ENCODE data around the gene CAPN13.

Gene CAPN13, protein sequence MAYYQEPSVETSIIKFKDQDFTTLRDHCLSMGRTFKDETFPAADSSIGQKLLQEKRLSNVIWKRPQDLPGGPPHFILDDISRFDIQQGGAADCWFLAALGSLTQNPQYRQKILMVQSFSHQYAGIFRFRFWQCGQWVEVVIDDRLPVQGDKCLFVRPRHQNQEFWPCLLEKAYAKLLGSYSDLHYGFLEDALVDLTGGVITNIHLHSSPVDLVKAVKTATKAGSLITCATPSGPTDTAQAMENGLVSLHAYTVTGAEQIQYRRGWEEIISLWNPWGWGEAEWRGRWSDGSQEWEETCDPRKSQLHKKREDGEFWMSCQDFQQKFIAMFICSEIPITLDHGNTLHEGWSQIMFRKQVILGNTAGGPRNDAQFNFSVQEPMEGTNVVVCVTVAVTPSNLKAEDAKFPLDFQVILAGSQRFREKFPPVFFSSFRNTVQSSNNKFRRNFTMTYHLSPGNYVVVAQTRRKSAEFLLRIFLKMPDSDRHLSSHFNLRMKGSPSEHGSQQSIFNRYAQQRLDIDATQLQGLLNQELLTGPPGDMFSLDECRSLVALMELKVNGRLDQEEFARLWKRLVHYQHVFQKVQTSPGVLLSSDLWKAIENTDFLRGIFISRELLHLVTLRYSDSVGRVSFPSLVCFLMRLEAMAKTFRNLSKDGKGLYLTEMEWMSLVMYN

DNA sequence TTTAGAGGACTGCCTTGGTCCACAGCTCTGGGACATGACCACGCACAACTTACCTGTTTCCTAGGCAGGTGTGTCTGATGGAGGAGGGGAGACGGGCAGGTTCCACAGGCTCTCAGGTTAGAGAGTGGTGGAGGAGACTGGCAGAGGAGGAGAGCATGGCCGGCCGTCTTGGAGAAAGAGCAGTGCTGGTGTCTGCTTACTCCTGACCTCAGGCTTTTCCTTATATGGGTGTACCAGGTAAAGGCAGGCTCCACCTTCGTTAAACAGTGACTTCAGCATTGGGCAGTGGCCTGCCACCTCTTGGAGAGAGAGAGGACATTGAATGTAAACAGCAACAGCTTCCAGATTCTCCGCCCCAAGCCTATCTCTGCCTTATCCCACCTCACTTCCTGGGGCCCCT lies at the start of gene CAPN13:
Gene CAPN13 (minus strand): TSS at position 198 of the 400 bp plus-strand sequence. CDS start 20,121 bp downstream, outside the sequence.
- H3K4me3 ChIP-seq (ENCODE audit: low read length) = no peak within 1 kb of the TSS
- H3K36me3 ChIP-seq (ENCODE audit: control insufficient read depth, insufficient read depth, low read length) = no peaks in the 10 kb centered on the region
- H3K9me3 ChIP-seq (ENCODE audit: control insufficient read depth, insufficient read depth, low read length) = no peaks in the 10 kb centered on the region
- DNase-seq (ENCODE audit: low read depth, low spot score) = peak; percentile 16
- H3K27me3 ChIP-seq (ENCODE audit: control insufficient read depth, insufficient read depth, low read length) = no peaks in the 10 kb centered on the region
- H3K27ac ChIP-seq (ENCODE audit: low read length) = no peak within 1 kb of the TSS
- no CpG with 5 or more reads among the region's 6 CpGs for WGBS (ENCODE audit: insufficient coverage, insufficient read length)
- H3K4me1 ChIP-seq (ENCODE audit: control insufficient read depth, insufficient read depth, low read length) = no peaks in the 10 kb centered on the region; the same call in 1 of the 2 replicates

- Histone ChIP-seq H3K9me3 (ENCODE audit: control insufficient read depth, insufficient read depth, low read length) (no peaks in the 10 kb centered on the region), H3K27me3 (ENCODE audit: control insufficient read depth, insufficient read depth, low read length) (no peaks in the 10 kb centered on the region), H3K4me1 (ENCODE audit: control insufficient read depth, insufficient read depth, low read length) (no peaks in the 10 kb centered on the region), H3K36me3 (ENCODE audit: control insufficient read depth, insufficient read depth, low read length) (no peaks in the 10 kb centered on the region), H3K27ac (ENCODE audit: low read length) (no peak overlapping the region), H3K4me3 (ENCODE audit: low read length) (no peak overlapping the region)
- no peak for DNase-seq (ENCODE audit: low read depth, low spot score)
These were observed 40.6 kb upstream of the CAPN13 start for GRCh38 chr2:30847841-30848240.

DNA sequence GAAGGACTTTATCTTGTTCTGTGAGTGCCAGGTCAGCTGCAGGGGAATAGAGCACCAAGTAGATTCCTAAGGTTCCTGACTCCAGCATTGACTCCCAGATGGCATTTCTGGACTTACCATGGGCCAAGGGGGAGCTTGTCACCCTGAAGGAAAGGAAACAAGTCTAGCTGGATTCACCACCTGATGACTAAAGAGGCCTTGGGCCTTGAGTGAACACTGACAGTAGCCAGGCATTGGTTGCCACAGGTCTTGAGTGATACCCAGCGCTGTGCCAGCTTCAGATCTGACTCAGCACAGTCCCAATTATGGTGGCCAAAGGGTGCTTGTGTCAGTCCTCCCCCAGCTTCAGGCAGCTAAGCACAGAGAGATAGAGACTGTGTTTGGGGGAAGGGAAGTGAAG lies 40.1 kb upstream of the CAPN13 start:
- DNase-seq (ENCODE audit: low read depth, low spot score) = no peak
- H3K36me3 ChIP-seq (ENCODE audit: control insufficient read depth, insufficient read depth, low read length) = no peaks in the 10 kb centered on the region
- H3K9me3 ChIP-seq (ENCODE audit: control insufficient read depth, insufficient read depth, low read length) = no peaks in the 10 kb centered on the region
- no peaks in the 10 kb centered on the region for H3K4me1 ChIP-seq (ENCODE audit: control insufficient read depth, insufficient read depth, low read length)
- WGBS (ENCODE audit: insufficient coverage, insufficient read length) = no CpG with 5 or more reads among the region's 1 CpG
- H3K27me3 ChIP-seq (ENCODE audit: control insufficient read depth, insufficient read depth, low read length) = no peaks in the 10 kb centered on the region
- H3K4me3 ChIP-seq (ENCODE audit: low read length) = no peak overlapping the region
- H3K27ac ChIP-seq (ENCODE audit: low read length) = no peak overlapping the region

- Histone ChIP-seq H3K36me3 (ENCODE audit: control insufficient read depth, insufficient read depth, low read length) (no peaks in the 10 kb centered on the region), H3K9me3 (ENCODE audit: control insufficient read depth, insufficient read depth, low read length) (no peaks in the 10 kb centered on the region; the same call in 1 of the 2 replicates), H3K4me1 (ENCODE audit: control insufficient read depth, insufficient read depth, low read length) (no peaks in the 10 kb centered on the region), H3K27ac (ENCODE audit: low read length) (no peak overlapping the region), H3K4me3 (ENCODE audit: low read length) (no peak overlapping the region), H3K27me3 (ENCODE audit: control insufficient read depth, insufficient read depth, low read length) (no peaks in the 10 kb centered on the region)
- no peak for DNase-seq (ENCODE audit: low read depth, low spot score)
- WGBS (ENCODE audit: insufficient coverage, insufficient read length) = no CpG with 5 or more reads among the region's 1 CpG
These were observed 21.3 kb upstream of the CAPN13 start for GRCh38 chr2:30828586-30828985.

DNA sequence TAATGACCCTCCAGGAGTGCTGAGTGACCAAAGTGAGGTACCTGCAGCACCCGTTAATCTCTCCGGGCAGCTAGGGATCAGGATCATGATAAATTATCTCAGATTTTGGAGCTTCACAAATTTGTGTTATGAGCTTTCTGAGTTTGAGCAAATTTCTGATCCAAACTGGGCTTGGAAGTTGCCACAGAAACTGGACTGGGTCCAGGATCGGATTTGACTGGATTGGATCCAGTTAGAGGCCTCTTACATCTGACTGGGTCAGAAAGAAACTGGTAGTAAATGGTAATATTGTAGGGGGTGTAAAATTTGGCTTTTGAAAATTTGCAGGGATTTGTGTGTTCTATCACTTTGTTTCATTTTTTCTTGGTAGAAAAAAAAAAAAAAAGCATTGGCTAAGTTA lies 19.7 kb upstream of the CAPN13 start:
- no peaks in the 10 kb centered on the region; the same call in 1 of the 2 replicates for H3K9me3 ChIP-seq (ENCODE audit: control insufficient read depth, insufficient read depth, low read length)
- H3K4me3 ChIP-seq (ENCODE audit: low read length) = no peak overlapping the region
- no peak overlapping the region for H3K27ac ChIP-seq (ENCODE audit: low read length)
- no peak for DNase-seq (ENCODE audit: low read depth, low spot score)
- WGBS (ENCODE audit: insufficient coverage, insufficient read length) = no CpG with 5 or more reads among the region's 3 CpGs
- H3K36me3 ChIP-seq (ENCODE audit: control insufficient read depth, insufficient read depth, low read length) = no peaks in the 10 kb centered on the region
- no peaks in the 10 kb centered on the region for H3K27me3 ChIP-seq (ENCODE audit: control insufficient read depth, insufficient read depth, low read length)
- no peaks in the 10 kb centered on the region for H3K4me1 ChIP-seq (ENCODE audit: control insufficient read depth, insufficient read depth, low read length)

GRCh38 chr2:30826481-30826880 lies 19.2 kb upstream of the CAPN13 start:
- no CpG with 5 or more reads among the region's 2 CpGs for WGBS (ENCODE audit: insufficient coverage, insufficient read length)
- H3K27me3 ChIP-seq (ENCODE audit: control insufficient read depth, insufficient read depth, low read length) = no peaks in the 10 kb centered on the region
- H3K27ac ChIP-seq (ENCODE audit: low read length) = no peak overlapping the region
- no peak for DNase-seq (ENCODE audit: low read depth, low spot score)
- H3K4me1 ChIP-seq (ENCODE audit: control insufficient read depth, insufficient read depth, low read length) = no peaks in the 10 kb centered on the region
- H3K36me3 ChIP-seq (ENCODE audit: control insufficient read depth, insufficient read depth, low read length) = no peaks in the 10 kb centered on the region
- no peaks in the 10 kb centered on the region; the same call in 1 of the 2 replicates for H3K9me3 ChIP-seq (ENCODE audit: control insufficient read depth, insufficient read depth, low read length)
- H3K4me3 ChIP-seq (ENCODE audit: low read length) = no peak overlapping the region

DNA sequence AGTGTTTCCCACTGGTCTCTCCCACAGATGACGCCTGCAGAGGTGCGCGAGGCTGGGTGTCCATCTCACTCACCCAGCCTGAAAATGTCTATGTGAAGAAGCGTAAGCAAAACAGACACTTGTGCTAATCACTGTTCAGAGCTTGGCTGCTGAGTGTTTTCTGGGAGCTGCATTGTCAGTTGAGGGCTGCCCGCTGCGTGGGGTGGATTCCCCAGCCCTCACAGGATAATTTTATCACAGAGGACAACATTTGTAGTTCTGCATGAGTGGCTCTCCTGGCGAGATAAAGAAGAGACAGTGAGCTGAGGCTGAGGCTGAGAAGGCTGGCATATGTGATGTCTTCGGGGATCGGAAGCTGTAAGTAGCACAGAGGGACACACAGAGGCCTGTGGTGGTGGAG lies 16.2 kb upstream of the CAPN13 start:
- H3K27ac ChIP-seq (ENCODE audit: low read length) = no peak overlapping the region
- H3K9me3 ChIP-seq (ENCODE audit: control insufficient read depth, insufficient read depth, low read length) = no peaks in the 10 kb centered on the region; the same call in 1 of the 2 replicates
- no CpG with 5 or more reads among the region's 9 CpGs for WGBS (ENCODE audit: insufficient coverage, insufficient read length)
- H3K4me3 ChIP-seq (ENCODE audit: low read length) = no peak overlapping the region
- no peak for DNase-seq (ENCODE audit: low read depth, low spot score)
- H3K36me3 ChIP-seq (ENCODE audit: control insufficient read depth, insufficient read depth, low read length) = no peaks in the 10 kb centered on the region
- H3K4me1 ChIP-seq (ENCODE audit: control insufficient read depth, insufficient read depth, low read length) = no peaks in the 10 kb centered on the region
- H3K27me3 ChIP-seq (ENCODE audit: control insufficient read depth, insufficient read depth, low read length) = no peaks in the 10 kb centered on the region

DNA sequence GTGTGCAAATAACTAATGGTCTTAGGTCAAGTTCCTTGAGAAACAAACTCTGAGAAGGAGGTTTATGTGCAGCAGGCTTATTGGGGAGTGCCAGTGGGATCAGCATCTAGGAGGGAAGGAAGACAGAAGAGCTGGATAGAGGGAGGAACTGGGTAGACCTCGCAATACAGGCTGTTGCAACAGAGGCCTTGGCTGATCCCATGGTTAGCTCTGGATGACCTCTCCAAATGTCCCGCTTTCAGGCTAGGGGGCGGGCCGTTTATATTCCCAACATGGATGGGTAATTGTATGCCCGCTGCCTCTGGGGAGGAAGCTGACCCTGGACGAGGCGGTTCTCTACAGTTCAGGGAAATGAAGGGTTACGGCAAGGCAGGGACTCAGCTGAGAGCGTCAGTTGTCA lies 14.7 kb upstream of the CAPN13 start:
- DNase-seq (ENCODE audit: low read depth, low spot score) = no peak
- Histone ChIP-seq H3K36me3 (ENCODE audit: control insufficient read depth, insufficient read depth, low read length) (no peaks in the 10 kb centered on the region), H3K4me1 (ENCODE audit: control insufficient read depth, insufficient read depth, low read length) (no peaks in the 10 kb centered on the region), H3K27me3 (ENCODE audit: control insufficient read depth, insufficient read depth, low read length) (no peaks in the 10 kb centered on the region), H3K27ac (ENCODE audit: low read length) (no peak overlapping the region), H3K4me3 (ENCODE audit: low read length) (no peak overlapping the region), H3K9me3 (ENCODE audit: control insufficient read depth, insufficient read depth, low read length) (no peaks in the 10 kb centered on the region)
- WGBS (ENCODE audit: insufficient coverage, insufficient read length) = no CpG with 5 or more reads among the region's 9 CpGs

- H3K4me1 ChIP-seq (ENCODE audit: control insufficient read depth, insufficient read depth, low read length) = no peaks in the 10 kb centered on the region
- H3K9me3 ChIP-seq (ENCODE audit: control insufficient read depth, insufficient read depth, low read length) = no peaks in the 10 kb centered on the region
- no CpG with 5 or more reads among the region's 12 CpGs for WGBS (ENCODE audit: insufficient coverage, insufficient read length)
- no peak overlapping the region for H3K27ac ChIP-seq (ENCODE audit: low read length)
- no peak overlapping the region for H3K4me3 ChIP-seq (ENCODE audit: low read length)
- no peaks in the 10 kb centered on the region for H3K36me3 ChIP-seq (ENCODE audit: control insufficient read depth, insufficient read depth, low read length)
- no peak for DNase-seq (ENCODE audit: low read depth, low spot score)
- no peaks in the 10 kb centered on the region for H3K27me3 ChIP-seq (ENCODE audit: control insufficient read depth, insufficient read depth, low read length)
These were observed 13.3 kb upstream of the CAPN13 start for GRCh38 chr2:30820381-30821055.

DNA sequence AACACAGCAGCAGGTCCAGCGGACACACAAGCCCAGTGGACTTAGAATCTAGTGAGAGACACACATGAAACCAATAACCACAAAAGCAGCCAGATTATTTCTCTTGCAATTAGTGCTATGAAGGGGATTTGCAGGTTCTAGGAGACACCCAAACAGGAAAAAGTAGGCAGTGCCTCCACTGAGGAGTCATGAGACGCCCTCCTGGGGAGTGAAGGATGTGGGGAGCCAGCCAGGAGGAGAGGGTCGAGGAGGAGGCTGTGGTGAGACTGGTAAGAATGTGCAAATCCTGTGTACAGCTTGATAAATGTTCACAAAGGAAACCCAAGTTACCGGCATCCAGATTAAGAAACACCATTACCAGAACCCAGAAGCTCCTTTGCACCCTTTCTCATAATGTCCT lies 2.7 kb upstream of the CAPN13 start:
- DNase-seq (ENCODE audit: low read depth, low spot score) = no peak
- Histone ChIP-seq H3K9me3 (ENCODE audit: control insufficient read depth, insufficient read depth, low read length) (no peaks in the 10 kb centered on the region), H3K36me3 (ENCODE audit: control insufficient read depth, insufficient read depth, low read length) (no peaks in the 10 kb centered on the region), H3K4me1 (ENCODE audit: control insufficient read depth, insufficient read depth, low read length) (no peaks in the 10 kb centered on the region; the same call in 1 of the 2 replicates), H3K27ac (ENCODE audit: low read length) (no peak overlapping the region), H3K27me3 (ENCODE audit: control insufficient read depth, insufficient read depth, low read length) (no peaks in the 10 kb centered on the region), H3K4me3 (ENCODE audit: low read length) (no peak overlapping the region)
- no CpG with 5 or more reads among the region's 4 CpGs for WGBS (ENCODE audit: insufficient coverage, insufficient read length)
